H1 (cell line): ENCODE results near the gene THUMPD3. TPM values are rescaled to one million over a fixed set of nuclear protein-coding genes. Genes with fewer than 3 reads are reported as not detected.

Source experiments
- CHD7 ChIP-seq: fragments of 300-600 bp; sonication (generic); IDR thresholded peaks from 2 replicates; pipeline ENCODE4 v1.7.1; 2012; ENCODE audit warnings: low read length, moderate library complexity, mild to moderate bottlenecking, inconsistent platforms; ENCODE audit not compliant: insufficient replicate concordance
- CTCF ChIP-seq, 3 experiments: IDR thresholded peaks; 1 replicate in 2 of 3; 2 replicates in 1 of 3; pipeline versions ENCODE4 v1.5.1 to v1.6.1; 2011; ENCODE audit warnings: low read length in 3 of 3, mild to moderate bottlenecking in 3 of 3, inconsistent platforms in 2 of 3, low read depth in 1 of 3, moderate library complexity in 1 of 3; ENCODE audit not compliant: insufficient read depth in 1 of 3; ENCODE audit errors: control extremely low read depth in 1 of 3
- FOSL1 ChIP-seq: IDR thresholded peaks from 2 replicates; pipeline ENCODE4 v1.6.1; 2011; ENCODE audit warnings: mild to moderate bottlenecking, low read depth, low read length, moderate library complexity; ENCODE audit not compliant: insufficient read depth
- HDAC6 ChIP-seq: IDR thresholded peaks from one replicate; pipeline ENCODE4 v1.7.1; 2012; ENCODE audit warnings: low read depth, mild to moderate bottlenecking, inconsistent platforms, low read length, moderate library complexity
- KDM5A ChIP-seq: fragments of 200-600 bp; IDR thresholded peaks from 2 replicates; pipeline ENCODE4 v1.7.1; 2012; ENCODE audit warnings: mild to moderate bottlenecking, low read length, inconsistent platforms, mixed read lengths
- RAD21 ChIP-seq, 2 experiments: IDR thresholded peaks in 1 of 2; conservative IDR thresholded peaks in 1 of 2; 2 replicates each; pipeline ENCODE4 v1.6.1; 2011; ENCODE audit warnings: low read depth in 2 of 2, low read length in 2 of 2, improper control_type of control experiment in 1 of 2, inconsistent platforms in 1 of 2, mild to moderate bottlenecking in 1 of 2, moderate library complexity in 1 of 2
- TBP ChIP-seq: IDR thresholded peaks from 2 replicates; pipeline ENCODE4 v1.6.1; 2011; ENCODE audit warnings: low read depth, low read length, improper control_type of control experiment
- polyA plus RNA-seq, 7 experiments: library from polyadenylated mRNA; depleted of rRNA in 3 of 7; stranded (reverse) in 5 of 7; unstranded in 2 of 7; fragments of >200 nt in 5 of 7; fragments of 200-250 nt in 2 of 7; gene quantifications; 1 replicate in 5 of 7; 2 replicates in 1 of 7; 4 replicates in 1 of 7; pipeline versions ENCODE4 v1.2.1 to v1.2.3, GENCODE V29; 2011 to 2013; ENCODE audit warnings: missing spikeins in 2 of 7, mixed read lengths in 2 of 7
- total RNA-seq: library from RNA; stranded (reverse); fragmentation: NEBNext Ultra II Directional; extraction: Animal tissue kit (Norgen Biotek cat#: 25700); gene quantifications from 2 replicates; pipeline ENCODE4 v1.2.1, GENCODE V29; 2021
- TF ChIP-seq, protein P1 (sequence below): IDR thresholded peaks from 2 replicates; pipeline ENCODE4 v1.6.1; 2012; ENCODE audit warnings: inconsistent platforms

The THUMPD3 gene
- total and polyA plus RNA-seq, 2 of the 8 experiments (the other 6 are each of a cell fraction or from before 2014, with no cell fraction given), result 26.7 to 68.9 TPM

DNA sequence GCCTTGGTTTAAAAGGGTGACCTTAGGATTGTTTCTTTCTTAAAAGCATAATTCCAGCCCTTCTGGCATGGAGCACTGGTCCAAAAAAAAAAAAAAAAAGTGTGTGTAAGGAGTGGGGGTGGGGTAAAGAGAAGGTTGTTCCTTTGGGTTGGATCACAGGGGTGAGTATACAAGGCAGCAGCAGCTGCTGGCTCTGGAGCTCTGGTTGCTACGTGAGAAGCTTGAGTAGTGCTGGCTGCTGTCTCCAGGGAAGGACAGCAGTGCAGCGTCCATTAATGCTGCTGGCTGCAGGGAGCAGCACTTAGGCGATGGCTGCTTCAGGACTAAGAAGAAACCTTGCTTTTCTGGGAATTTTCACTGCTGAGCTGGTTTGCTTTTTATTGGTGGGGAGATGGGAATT lies 36.9 kb downstream of the THUMPD3 start (continued):
- TF ChIP-seq CTCF (IDR thresholded peaks at IDR 0.05; ENCODE audit: control extremely low read depth in 1 of 3, insufficient read depth in 1 of 3, low read depth in 1 of 3, low read length in 3 of 3) (0 out of 4 replicates have a peak, but pooled peaks of 1 of the 3 experiments have one; percentile 5), RAD21 (IDR thresholded peaks at IDR 0.05 in 1 of 2, conservative IDR thresholded peaks at IDR 0.05 in 1 of 2; ENCODE audit: low read depth in 2 of 2, low read length in 2 of 2) (peak; percentile 13 to 28; a peak in 2 of 4 replicates), TBP (peak; percentile 71; the same call in 1 of the 2 replicates), KDM5A (no peak), HDAC6 (no peak), CHD7 (no peak), FOSL1 (no peak)
- TF ChIP-seq, protein P1, sequence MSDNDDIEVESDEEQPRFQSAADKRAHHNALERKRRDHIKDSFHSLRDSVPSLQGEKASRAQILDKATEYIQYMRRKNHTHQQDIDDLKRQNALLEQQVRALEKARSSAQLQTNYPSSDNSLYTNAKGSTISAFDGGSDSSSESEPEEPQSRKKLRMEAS, result 0 out of 2 replicates have a peak, but pooled peaks have one; percentile 12
